ENCODE results near the gene RFC2. TPM values are rescaled to one million over a fixed set of nuclear protein-coding genes. Genes with fewer than 3 reads are reported as not detected.

RFC2 gene
- total RNA-seq, 4 donors from 2014 or later: 11.4 to 16.8 (median 14.0) TPM

DNA sequence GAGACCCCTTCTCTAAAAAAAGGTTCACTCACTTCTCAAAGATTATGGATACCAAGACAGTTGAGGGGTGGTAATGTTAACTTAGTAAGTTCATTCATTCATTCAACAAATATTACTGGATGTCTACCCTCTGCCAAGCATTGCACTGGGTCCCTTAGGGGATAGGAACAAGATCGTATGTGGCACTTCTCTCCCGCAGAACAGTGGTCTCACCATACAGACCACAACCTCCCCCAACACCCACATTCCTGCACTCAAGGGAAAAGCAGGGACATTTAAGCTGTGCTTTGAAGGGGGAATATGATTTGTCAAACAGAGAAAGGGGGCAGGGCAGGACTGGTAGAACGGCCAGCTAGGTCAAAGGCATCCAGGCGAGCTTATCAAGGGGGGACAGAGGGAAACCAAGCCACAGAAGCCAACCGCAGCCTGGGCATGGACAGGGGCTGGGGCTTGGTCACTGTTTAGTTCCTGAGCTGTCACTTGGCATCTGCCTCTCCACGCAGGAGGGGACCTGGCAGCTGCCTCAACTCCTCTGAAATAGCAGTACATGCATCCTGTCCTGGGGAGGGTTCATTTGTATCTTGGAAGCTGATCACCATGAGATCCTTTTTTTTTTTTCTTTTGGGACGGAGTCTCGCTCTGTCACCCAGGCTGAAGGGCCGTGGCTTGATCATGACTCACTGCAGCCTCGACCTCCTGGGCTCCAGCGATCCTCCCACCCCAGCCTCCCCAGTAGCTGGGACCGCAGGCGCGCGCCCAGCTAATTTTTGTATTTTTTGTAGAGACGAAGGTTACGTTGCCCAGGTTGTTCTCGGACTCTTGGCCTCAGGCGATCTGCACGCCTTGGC is 34.1 kb upstream of the RFC2 start:
- Histone ChIP-seq H3K4me1 (peaks cover 18 to 24% of the 10 kb centered on the region in 2 donors), H3K4me3 (replicated peaks in 1 of 3) (peak overlapping the region in 1 of 3 donors; percentile 28), H3K9me3 (no peaks in the 10 kb centered on the region), H3K27ac (peak overlapping the region in 2 of 3 donors; percentile 35 to 36), H3K36me3 (no peaks in the 10 kb centered on the region), H3K27me3 (no peaks in the 10 kb centered on the region)
- intact Hi-C loops (cut with DNase I): no loop called here
- WGBS, 2 donors: 46 to 48% methylated on average over 18 to 20 of the region's 20 CpGs
- TF ChIP-seq POLR2A (IDR thresholded peaks at IDR 0.05): no peak
- TF ChIP-seq, protein P1, sequence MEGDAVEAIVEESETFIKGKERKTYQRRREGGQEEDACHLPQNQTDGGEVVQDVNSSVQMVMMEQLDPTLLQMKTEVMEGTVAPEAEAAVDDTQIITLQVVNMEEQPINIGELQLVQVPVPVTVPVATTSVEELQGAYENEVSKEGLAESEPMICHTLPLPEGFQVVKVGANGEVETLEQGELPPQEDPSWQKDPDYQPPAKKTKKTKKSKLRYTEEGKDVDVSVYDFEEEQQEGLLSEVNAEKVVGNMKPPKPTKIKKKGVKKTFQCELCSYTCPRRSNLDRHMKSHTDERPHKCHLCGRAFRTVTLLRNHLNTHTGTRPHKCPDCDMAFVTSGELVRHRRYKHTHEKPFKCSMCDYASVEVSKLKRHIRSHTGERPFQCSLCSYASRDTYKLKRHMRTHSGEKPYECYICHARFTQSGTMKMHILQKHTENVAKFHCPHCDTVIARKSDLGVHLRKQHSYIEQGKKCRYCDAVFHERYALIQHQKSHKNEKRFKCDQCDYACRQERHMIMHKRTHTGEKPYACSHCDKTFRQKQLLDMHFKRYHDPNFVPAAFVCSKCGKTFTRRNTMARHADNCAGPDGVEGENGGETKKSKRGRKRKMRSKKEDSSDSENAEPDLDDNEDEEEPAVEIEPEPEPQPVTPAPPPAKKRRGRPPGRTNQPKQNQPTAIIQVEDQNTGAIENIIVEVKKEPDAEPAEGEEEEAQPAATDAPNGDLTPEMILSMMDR (IDR thresholded peaks at IDR 0.05): no peak
- DNase-seq: no peak

DNA sequence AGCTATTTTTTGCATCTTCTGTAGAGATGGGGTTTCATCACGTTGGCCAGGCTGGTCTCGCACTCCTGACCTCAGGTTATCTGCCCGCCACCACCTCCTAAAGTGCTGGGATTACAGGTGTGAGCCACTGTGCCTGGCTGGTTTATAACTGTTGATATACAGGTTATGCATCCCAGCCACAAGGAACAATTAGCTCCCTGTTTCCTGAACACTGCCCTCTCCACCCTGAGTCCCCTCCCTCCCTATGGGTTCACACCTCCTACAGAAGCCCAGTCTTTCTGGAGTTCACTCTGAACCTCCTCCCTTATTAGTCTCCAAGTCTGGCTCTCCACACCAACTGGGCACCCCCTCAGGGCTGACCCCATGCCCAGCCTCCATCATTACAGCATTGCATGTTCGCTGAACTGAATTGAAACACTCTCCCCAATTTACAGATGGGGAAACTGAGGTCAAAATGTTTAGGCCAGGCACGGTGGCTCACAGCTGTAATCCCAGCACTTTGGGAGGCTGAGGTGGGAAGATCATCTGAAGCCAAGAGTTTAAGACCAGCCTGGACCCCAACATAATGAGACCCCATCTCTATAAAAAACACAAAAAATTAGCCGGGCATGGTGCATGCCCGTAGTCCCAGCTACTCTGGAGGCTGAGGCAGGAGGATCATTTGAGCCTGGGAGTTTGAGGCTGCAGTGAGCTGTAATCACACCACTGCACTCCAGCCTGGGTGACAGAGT is 33.3 kb upstream of the RFC2 start:
- WGBS, 2 donors: 83 to 85% methylated on average over 6 to 7 of the region's 7 CpGs
- Histone ChIP-seq H3K27ac (no peak overlapping the region), H3K9me3 (no peaks in the 10 kb centered on the region), H3K36me3 (no peaks in the 10 kb centered on the region), H3K4me1 (peaks cover 18 to 24% of the 10 kb centered on the region in 2 donors), H3K4me3 (replicated peaks in 1 of 3) (no peak overlapping the region), H3K27me3 (no peaks in the 10 kb centered on the region)
- no peak for DNase-seq
- intact Hi-C loops (cut with DNase I): no loop called here
- TF ChIP-seq, protein P1 (IDR thresholded peaks at IDR 0.05): no peak
- no peak for TF ChIP-seq POLR2A (IDR thresholded peaks at IDR 0.05)

DNA sequence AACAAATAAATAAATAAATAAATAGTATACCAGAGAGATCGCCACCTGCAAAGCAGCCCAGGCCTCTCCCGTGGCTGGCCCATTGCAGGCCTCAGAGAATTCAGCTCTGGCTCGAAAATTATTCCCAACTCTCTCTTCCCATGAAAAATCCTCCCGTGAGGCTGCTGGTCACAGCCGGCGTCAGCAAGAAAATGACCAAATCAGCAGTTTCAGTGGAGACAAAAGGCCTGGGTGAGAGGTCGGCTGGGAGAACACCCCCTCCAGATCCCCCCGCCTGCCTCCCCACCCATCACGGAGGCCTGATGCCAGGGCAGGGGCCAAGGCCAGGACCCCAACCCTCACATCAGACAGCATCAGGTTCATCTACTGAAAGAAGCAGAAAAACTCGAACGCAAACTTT is 31.9 kb upstream of the RFC2 start:
- Histone ChIP-seq H3K27ac (no peak overlapping the region), H3K4me1 (peaks cover 18 to 24% of the 10 kb centered on the region in 2 donors), H3K4me3 (replicated peaks in 1 of 3) (no peak overlapping the region), H3K9me3 (no peaks in the 10 kb centered on the region), H3K36me3 (no peaks in the 10 kb centered on the region), H3K27me3 (no peaks in the 10 kb centered on the region)
- intact Hi-C loops (cut with DNase I): no loop called here
- no peak for DNase-seq
- WGBS, 2 donors: 70 to 82% methylated on average over 11 of the region's 11 CpGs
- TF ChIP-seq POLR2A (IDR thresholded peaks at IDR 0.05): no peak
- TF ChIP-seq, protein P1 (IDR thresholded peaks at IDR 0.05): no peak

DNA sequence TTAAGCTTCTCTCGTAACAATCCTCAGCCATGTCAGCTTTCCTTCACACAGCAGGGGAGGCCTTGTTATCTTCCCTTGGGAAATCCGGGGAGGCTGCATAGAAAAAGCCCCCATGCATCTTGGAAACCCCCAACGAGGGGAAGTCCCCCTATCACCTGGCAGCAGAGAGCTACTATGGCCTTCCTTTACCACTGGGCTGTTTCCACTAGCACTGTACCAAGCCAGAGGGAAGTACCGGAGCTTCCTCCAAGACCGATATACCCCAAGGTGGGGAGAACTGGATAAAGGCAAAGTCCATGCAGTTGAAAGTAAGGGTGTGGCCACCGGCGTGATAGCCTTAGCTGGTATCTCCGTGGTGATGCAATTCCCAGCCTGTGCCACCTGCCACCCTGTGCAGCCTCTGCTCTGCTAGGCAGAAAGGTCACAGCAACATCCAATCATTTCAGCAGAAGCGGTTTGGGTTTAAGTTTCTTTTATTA is 30.6 kb upstream of the RFC2 start:
- intact Hi-C loops (cut with DNase I): no loop called here
- TF ChIP-seq POLR2A (IDR thresholded peaks at IDR 0.05): no peak
- TF ChIP-seq, protein P1 (IDR thresholded peaks at IDR 0.05): no peak
- H3K4me1 ChIP-seq: peaks cover 14 to 21% of the 10 kb centered on the region in 2 donors
- no peak overlapping the region for H3K27ac ChIP-seq
- no peaks in the 10 kb centered on the region for H3K36me3 ChIP-seq
- WGBS, 2 donors: 59 to 61% methylated on average over 9 of the region's 9 CpGs
- H3K9me3 ChIP-seq: no peaks in the 10 kb centered on the region
- DNase-seq: no peak
- no peaks in the 10 kb centered on the region for H3K27me3 ChIP-seq
- H3K4me3 ChIP-seq (replicated peaks in 1 of 3): no peak overlapping the region
